Hematopoietic multipotent progenitor cell treated with erythropoietin and hydrocortisone succinate and interleukin-3 and kit ligand, for 15 days (in vitro differentiated cells): ENCODE measurements around the gene FIGN.

Experiments
- DNase-seq: peaks from one replicate; pipeline ENCODE4 v3.0.0-alpha.2; 2015; ENCODE audit warnings: low spot score

FIGN gene

DNA sequence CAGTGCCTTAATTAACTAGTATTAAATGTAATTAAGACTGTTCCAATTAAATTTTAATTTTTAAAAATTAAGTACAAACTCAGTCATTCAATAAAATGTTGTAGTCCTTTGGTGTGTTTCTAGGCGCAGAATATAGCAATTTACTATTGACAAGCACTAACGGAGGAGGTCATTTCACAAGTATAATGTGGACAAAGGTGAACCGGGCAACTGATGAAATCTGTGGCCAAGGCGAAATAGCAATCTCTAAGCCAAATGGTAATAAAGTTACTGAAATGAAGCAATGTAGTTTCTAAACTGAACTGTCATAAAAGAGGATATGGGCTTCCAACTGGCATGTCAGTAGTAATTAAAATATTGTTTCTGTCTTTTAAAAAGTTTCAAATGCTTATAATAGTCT lies 27.5 kb downstream of the FIGN start:
- DNase-seq: no peak

GRCh38 chr2:163703386-163703785 lies 32.4 kb downstream of the FIGN start:
- no peak for DNase-seq

GRCh38 chr2:163701399-163702195 lies 34.2 kb downstream of the FIGN start:
- no peak for DNase-seq

- DNase-seq: no peak
Observed at GRCh38 chr2:163698857-163699256, 37.0 kb downstream of the FIGN start.

- DNase-seq: no peak
Observed at GRCh38 chr2:163697846-163698637, 37.8 kb downstream of the FIGN start.

GRCh38 chr2:163697429-163697828 lies 38.4 kb downstream of the FIGN start:
- no peak for DNase-seq

DNA sequence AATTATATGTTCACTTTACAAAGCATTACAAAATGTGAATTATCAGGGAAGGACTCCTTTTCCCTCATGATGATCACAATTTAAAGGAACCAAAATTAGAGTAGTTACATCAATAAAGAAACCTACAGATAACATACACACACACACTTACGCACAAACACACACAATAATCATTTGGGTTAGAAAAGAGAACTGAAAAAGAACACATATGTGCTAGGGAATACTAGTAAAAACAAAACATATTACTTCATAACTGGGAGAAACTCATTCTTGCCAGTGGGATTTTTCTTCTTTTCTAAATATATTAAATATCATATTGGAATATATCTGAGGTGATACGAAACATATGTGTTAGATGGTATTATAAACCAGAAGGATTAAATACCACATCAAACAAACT lies 42.3 kb downstream of the FIGN start:
- no peak for DNase-seq

- no peak for DNase-seq
Observed at GRCh38 chr2:163692611-163693482, 43.0 kb downstream of the FIGN start.

DNA sequence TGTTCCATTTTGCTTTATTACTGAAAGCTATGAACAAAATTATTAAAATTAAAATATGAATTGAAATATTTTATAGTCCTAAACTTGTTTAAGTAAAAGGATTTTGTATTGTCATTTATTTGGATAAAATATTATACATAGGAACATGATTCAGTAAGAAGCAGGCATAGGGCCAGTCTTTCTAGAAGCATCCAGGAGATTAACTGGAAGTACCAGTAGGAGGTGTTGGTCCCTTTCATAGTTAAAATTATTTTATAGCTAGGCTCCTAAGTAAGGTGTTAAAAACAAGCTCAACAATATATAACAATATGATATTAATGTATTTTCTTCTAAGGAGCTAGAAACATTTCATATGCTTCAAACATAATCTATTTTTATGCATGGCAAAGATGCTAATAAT lies 43.7 kb downstream of the FIGN start:
- no peak for DNase-seq

DNA sequence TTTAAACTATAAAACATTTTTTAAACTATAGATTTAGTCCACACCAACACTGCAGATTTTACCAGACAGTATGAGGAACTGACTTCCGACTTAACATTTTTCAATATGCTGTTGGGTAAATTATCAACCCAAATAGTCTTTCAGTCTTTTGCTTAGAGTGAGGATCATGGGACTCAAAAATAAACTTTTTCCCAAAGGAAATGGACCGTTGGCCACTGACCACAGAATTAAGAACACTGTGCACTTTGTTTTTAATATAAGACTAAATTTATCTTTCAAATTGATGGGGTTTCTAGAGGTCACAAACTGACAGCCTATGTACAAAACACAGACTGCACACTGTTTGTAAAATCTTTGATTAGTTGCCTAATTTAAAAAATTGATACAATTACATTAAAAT lies 44.9 kb downstream of the FIGN start:
- no peak for DNase-seq

DNA sequence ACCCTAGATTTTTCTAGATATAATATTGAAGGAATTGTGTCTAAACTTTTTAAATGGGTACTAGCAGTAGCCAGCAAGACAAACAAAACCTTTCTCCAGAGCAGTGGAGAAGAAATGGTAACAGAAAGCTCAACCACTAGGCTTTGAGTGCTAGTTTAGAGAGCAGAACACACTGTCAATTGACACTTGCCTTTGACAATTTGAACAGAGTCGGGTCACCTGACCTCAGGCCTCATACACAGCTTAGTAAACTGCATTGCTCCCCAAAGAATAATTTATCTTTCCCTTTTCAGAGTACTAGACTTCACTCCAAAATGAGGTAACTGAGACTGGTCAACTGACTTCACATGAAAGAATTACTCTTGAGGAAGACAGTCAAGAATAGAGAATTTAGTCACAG lies 48.6 kb downstream of the FIGN start:
- no peak for DNase-seq

GRCh38 chr2:163686289-163686688 lies 49.5 kb downstream of the FIGN start:
- DNase-seq: no peak

DNA sequence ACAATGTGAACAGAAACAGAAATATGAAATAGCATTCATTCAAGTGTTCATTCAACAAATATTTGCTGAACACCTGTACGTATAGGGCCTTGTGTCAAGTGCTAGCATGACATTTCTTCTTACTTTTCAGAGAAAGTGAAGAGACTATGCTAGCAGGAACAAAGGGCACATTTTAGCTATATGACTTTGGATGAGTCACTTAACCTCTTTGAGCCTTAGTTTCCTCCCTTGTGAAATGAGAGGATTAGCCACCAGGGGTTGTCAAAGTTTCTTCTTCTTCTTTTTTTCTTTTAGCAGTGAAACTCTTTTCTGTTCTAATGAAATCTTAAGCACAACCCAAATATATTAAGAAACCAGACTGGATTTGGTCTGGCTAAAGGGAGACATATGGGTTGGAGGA lies 53.1 kb downstream of the FIGN start:
- DNase-seq: no peak

DNA sequence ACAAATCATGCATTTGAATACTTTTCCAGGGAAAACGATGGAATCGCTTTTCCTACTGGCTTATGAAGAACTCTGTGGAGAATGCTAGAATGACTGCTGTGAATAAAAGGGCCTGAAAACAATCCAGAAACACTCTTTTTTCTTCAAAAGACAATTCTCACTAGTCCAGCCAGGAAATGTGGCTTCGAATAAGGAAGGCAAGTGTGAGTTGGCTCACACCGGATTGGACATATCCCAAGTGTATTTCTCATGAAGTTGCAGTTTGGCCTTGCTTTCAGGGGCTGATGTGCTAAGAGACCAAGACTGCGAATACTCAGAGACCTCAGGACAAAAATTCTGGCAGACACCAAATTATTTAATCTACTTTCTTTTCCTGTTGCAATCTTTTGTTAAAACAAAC lies 54.1 kb downstream of the FIGN start:
- no peak for DNase-seq

GRCh38 chr2:163675388-163675787 lies 60.4 kb downstream of the FIGN start:
- DNase-seq: no peak

DNA sequence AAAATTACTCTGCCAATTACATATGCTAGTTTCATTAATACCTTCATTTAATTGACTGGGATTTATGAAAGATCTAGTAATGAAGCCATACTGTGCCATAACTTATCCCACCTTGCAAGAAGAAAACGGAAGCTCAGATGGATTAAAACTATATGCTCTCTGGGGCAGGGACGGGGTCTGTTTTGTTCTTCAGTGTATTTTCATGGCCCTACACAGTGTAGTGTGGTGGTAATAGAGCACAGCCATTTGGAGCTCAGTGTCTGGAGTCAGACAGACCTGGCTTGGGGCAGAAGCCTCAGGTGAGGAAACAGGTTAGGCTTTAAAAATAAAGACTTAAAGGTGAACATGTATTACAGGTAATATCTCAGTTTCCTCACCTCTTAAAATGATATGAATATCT lies 62.3 kb downstream of the FIGN start:
- DNase-seq: no peak

DNA sequence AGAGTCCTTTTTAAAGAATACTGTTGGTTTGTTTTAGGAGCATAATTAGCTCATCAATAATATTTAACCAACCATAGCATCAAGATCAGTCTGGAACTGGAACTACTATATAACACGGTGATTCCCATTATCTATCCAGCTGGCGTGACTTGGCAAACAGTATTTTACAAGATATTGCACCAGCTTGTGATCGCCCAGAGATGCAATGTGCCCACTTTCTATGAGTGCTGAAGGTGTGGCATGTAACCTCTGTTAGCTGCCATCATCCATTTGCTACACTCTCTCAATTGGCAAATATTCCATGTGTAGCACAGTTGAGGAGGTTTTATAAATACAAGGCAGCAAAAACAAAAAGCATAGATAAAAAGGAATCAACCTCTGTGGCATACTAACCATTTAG lies 64.9 kb downstream of the FIGN start:
- DNase-seq: no peak

GRCh38 chr2:163669506-163669905 lies 66.3 kb downstream of the FIGN start:
- DNase-seq: no peak

DNA sequence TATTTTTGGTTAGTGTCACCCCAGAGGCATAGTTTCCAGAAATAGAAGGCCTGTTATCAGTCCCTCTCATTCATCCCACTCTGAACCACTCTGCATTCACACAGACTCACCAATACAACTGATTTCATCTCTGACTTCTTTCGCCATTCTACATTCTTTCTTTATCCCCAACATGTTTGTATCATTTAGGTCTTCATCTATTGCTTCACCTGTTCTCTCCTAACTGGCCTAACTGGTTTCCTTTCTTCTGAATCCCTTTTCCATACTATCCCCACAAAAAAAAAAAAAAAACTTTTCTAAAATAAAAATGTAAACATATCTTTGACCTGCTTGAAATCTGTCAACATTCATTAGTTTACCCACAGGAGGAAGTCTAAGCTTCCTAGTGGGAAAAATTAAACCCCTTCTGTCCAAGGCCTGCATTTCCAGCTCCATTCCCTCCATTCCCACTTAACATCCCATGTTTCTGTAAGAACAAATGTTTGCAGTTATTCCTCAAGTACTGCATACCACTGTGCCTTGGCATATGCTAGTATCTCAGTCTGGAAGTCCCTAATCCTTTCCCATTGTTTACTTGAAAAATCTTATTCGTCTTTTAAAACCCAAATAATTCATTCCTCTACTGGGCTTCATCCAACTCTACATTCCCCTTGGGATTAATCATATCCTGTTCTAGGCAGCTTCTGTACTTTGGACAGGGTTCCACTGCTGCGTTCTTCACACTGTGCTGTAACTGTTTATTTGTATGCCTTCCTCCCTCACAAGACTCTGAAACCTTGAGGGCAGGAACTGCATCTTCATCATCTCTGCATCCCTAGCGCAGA lies 68.5 kb downstream of the FIGN start:
- DNase-seq: no peak

DNA sequence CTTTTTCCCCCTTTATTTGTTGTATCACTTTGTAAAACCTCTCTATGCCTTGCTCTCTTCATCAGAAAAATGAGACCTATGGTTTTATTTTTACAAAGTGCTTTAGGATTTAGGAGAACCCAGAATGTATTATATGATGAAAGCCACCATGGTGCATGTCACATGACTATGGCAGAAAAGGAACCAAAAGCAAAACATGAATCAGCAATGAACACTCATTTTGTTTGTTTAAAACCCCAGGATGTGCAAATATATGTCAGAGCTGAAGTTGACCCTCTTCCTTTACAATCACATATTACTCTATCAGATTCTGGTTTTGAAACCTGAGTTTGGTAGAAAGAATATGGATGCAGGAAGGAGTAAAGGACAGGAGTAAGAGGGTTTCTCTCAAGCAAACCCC lies 70.0 kb downstream of the FIGN start:
- DNase-seq: no peak

DNA sequence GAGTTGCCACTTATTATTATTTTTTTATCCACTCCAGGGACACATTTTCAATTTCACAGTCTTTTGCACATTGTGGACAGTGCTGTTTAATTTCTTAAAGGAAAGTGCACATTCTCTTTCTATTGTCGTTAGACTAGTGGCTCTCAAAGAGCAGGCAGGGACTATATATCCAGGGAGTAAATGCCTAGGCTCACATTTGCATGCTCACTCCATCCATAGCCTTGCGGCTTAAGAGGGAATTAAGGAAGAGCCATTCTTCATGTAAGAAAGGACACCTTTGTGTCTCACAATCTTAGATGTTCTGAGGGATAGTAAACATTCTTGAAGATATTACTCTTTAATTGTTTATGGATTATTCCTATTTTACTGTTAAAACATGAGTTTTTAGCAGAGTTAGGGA lies 70.8 kb downstream of the FIGN start:
- no peak for DNase-seq

- no peak for DNase-seq
Observed at GRCh38 chr2:163664610-163665009, 71.2 kb downstream of the FIGN start.
